Activated T-cell treated with anti-CD3 and anti-CD28 coated beads for 4 hours (primary cell): Measurements from ENCODE around the gene CYSLTR2.
A peak's percentile ranks its signal among the peaks of the same experiment; 100 is the strongest.

Experiments used
- DNase-seq: peaks from one replicate; pipeline ENCODE4 v3.0.0-alpha.2; 2020

Gene CYSLTR2

DNA sequence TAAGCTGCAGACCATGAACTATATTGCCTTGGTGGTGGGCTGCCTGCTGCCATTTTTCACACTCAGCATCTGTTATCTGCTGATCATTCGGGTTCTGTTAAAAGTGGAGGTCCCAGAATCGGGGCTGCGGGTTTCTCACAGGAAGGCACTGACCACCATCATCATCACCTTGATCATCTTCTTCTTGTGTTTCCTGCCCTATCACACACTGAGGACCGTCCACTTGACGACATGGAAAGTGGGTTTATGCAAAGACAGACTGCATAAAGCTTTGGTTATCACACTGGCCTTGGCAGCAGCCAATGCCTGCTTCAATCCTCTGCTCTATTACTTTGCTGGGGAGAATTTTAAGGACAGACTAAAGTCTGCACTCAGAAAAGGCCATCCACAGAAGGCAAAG, 53.7 kb downstream of the CYSLTR2 start:
- DNase-seq = no peak

GRCh38 chr13:48708764-48709163, 55.0 kb downstream of the CYSLTR2 start:
- DNase-seq = no peak

GRCh38 chr13:48709213-48709612, 55.5 kb downstream of the CYSLTR2 start:
- no peak for DNase-seq

GRCh38 chr13:48710160-48710559, 56.4 kb downstream of the CYSLTR2 start:
- DNase-seq = no peak

DNA sequence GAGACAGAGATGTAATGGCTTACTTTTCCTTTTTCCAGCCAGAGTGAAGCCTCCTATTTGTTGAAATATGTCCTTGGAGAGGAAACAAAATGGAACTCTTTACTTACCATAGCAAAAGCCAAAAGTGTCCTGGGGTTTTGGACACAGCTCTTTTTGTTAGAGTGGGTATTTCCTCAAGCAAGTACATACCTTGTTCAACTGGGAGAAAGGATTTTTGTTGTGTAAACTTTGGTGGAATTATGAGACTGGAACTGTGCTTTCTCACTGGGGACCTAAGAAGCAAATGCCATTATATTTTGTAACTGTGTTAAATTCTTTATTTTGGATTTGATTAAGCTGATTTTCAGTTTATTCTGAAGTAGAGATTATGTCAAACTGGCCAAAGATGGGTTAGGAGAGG, 58.4 kb downstream of the CYSLTR2 start:
- no peak for DNase-seq

DNA sequence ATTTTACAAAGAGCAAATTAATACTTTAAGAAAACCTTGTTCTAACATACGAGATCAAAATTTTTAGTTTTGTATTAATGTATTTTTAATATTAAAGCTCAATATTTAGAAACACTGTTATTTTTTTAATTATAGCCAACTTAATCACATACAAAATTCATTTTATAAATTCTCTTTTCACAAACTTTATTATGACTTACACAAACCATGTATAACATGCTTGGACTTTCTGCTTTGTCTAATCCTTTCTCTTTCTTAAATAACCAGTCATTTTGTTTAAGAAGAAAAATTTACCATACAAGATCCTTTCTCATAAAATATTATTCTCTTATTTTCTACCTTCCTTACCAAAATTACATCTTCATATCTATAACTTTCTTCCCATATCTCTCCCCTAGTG, 62.2 kb downstream of the CYSLTR2 start:
- no peak for DNase-seq

GRCh38 chr13:48720621-48721020, 66.9 kb downstream of the CYSLTR2 start:
- no peak for DNase-seq

DNA sequence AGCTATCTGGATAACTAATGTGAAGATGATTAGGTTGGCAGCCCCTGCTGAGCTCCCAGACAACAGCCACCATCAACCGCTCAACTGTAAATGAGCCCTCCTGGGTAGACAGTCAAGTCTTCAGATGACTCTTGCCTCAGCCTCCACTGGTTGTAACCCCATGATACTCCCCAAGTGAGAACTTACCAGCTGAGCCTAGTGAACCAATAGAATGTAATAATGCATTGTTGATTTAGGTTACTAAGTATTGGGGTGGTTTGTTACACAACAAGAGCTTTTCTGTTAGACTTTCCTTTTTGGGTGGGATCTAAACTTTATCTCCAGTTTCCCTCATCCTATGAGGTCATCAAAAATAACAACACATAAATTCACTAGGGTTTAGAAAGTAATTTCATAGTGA, 69.4 kb downstream of the CYSLTR2 start:
- no peak for DNase-seq

DNA sequence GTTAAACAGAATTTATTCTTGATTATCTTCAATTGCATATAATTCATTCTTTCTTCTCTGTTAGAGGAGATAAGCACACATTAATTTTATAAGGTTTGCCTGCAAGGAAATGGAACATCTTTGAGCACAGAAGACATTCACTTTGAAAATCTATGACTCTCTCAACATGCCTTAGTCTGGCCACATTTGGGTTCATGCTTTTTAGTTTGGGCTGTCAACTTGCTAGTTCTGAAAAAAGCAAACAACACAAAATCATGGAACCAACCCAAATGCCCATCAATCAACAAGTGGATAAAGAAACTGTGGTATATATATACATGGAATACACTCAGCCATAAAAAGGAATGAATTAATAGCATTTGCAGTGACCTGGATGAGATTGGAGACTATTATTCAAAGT, 71.5 kb downstream of the CYSLTR2 start:
- no peak for DNase-seq

GRCh38 chr13:48726711-48727110, 73.0 kb downstream of the CYSLTR2 start:
- no peak for DNase-seq

GRCh38 chr13:48727241-48728011, 73.7 kb downstream of the CYSLTR2 start:
- DNase-seq = no peak

GRCh38 chr13:48728226-48728625, 74.5 kb downstream of the CYSLTR2 start:
- no peak for DNase-seq

DNA sequence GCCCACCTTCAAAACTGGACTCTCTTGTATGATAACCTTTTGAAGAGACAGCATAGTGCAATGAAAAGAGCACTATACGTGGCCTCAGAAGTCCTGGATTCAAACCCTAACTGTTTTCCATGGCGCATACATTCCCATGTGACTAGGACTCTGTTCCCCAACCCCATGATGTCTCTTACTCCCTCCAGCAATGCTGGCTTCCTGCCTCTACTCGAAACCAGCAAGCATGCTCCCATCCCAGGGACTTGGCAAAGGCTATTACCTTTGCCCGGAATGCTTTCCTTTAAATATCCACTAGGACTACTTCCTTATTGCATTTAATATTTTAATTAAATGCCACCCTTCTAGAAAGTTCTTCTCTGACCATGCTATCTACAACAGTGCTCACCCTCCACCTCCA, 75.1 kb downstream of the CYSLTR2 start:
- DNase-seq = no peak

DNA sequence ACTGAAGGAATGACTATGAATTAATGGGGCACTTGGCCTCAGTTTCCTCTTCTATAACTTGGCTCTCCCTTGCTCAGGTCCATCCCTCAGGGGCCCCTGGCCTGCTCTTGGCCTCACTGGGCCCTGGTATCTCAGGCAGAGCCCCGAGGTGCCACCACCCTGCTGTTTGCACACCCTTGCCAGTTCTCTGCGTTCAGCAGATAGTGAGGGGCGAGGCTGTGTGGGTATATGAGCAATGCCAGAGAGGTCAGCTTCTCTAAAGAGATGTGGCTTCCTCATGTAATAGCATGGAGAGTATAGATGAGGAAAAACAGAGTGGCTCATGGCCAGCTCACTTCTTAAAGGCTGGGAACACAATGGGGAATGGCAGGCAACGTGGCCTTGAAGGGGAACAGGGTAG, 76.1 kb downstream of the CYSLTR2 start:
- DNase-seq = no peak

DNA sequence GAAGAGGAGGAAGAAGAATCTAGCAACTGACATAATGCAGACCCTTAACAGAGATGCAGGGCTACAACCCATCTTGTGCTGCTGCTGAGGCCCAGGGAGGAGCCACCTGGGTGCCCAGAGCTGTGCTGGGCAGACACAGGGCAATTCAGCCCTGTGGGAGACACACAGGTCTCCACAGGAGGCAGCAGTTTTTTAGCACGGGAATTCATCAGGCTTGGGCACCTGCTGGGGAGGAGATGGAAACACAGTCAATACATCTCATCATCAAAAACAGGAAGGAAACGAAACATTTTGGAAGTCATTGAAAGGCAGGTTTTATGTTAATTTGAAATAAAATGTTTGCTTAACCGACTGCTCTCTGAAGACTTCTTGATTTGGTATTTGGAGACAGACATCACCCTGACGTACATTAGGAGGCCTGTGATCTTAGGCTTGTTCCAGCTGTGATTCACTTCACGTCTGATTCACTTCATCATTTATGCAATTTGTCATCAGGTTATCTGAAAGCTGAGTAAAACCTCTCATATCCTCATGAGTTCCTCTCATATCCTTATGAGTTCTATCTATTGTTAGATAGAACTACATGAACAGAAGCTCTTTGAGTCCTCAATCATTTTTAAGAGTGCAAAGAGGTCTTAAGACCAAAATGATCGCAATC, 77.4 kb downstream of the CYSLTR2 start:
- DNase-seq = no peak

DNA sequence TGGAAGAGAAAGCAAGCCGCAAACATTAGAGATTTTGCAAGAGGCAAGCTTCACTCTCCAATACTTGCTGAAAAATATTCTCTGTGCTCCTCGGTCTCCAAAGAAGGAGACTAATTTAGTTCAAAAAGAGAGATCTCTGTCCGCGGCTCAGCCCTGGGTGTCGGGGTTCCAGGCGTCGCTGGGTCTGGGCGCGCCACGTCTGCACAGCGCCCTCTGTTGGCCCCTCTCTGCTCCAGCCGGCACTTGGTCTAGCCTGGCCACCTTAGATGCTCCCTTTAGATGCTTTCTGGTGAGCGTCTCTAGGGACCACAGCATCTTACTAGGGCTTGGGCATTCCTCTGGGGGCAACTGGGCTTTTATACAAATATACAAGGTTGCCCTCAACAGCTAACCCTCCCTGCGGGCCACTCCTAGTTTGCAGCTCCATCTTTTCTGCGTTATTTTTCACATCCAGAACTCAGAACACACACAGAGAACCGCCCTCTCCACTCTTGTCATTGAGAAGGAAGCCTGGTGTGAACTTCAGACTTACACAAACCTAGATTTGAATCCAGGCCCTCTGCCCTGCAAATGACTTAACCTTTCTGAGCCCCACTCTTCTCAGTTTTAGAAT, 78.3 kb downstream of the CYSLTR2 start:
- peak; percentile 45 for DNase-seq

DNA sequence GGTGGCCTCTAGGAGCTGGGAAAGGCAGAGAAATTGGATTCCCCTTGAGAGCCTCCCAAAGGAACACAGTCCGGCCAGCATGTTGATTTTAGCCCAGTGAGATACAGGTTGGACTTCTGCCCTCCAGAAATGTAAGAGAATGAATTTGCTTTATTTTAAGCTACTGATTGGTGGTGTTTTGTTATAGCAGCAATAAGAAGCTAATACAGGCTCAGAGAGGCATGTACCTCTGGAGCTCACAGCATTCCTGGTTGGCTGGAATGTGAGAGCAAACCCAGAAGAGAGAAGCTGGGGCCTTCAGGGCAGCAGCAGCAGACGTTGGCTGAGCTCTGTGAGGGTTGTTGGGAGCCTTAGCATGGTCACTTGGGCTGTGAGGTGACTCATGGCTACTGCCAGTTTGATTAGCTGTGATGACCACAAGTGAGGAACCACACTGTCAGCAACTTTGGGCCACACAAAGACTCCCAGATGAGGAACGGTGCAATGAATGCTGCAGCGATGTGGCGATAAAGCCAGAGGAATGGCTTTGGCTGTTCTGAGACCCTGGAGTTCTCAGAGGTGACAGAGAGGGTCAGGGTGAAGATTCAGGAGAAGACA, 80.1 kb downstream of the CYSLTR2 start:
- no peak for DNase-seq

- no peak for DNase-seq
Measured at GRCh38 chr13:48735571-48735970, 81.8 kb downstream of the CYSLTR2 start.

DNA sequence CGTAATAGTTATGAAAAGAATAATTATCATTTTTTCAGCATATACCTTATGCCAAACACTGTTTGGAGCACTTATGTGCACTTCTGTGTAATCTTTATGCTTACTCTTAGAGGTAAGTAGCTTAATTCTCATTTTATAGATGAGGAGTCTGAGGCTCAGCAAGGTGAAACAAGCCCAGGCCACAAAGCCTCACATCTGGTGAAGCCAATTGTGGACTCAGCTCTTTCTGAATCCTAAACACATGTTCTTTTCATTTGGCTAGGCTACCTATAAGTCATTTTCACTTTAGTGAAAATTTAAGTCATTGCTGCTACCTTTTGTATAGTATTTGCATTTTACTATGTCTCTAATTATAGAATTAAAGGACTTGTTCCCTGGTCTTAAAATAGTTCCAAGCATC, 84.0 kb downstream of the CYSLTR2 start:
- DNase-seq = no peak

DNA sequence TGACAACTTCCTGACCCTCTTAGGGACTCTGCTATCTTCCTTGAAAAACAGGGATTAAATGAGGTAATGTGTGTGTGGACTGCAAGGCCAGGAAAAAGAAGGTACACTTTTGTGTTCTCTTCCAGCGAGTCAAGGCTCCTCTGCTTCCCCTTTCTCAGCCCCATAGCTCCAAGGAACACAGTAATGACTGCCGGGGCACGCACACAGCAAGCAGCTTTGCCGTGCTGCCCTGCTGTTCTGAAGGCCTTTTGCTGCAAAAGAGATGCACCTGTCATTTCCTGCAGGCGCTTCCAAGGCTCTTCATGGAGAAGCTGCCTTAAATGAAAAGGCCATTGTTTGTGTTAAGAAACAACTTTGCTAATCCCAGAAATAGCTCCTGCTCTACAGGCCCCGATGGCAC, 84.6 kb downstream of the CYSLTR2 start:
- DNase-seq = no peak

DNA sequence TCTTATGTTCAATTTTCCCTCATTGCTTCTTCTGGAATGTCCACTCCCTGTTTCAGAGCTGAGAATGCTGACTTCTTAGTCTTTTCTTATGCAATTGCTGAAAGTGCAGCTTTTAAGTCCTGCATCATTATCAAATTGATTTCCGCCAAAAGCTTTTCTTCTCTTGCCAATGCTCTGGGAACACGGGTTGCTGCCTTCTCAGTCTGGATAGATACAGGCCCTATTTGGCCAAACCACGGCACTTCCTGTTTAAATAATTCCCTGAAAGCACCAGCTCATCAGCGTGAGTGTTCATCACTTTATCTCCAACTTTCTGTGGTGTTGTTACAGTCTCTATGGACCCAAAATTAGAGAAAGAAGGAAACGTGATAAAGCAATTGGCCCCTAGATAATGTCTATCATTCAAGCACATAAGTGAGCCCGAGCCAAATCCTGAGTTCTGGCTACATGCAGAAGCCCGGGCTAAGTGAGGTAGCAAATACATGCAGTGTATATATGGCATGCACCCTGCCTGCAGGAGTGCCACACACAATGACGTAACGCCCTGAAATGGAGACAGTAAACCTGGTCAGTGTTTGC, 85.7 kb downstream of the CYSLTR2 start:
- DNase-seq = no peak

DNA sequence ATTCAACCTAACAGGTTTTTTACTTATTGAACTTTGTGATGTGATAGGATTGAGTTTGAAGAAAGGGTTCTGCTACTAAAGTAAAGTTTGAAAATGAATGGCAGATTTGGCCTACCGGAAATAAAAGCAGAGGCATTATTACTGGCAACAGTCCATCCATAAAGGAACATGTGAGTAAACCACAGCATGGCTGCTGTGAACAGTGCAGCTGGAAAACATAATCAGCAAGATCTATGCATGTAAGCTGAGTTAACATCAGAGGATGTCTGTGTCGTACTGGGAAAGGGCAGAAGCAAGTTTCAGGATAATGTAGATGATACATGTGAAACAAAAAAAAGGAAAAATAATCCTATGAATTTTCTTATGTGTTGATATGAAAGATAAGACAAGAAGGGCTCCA, 87.6 kb downstream of the CYSLTR2 start:
- DNase-seq = no peak

DNA sequence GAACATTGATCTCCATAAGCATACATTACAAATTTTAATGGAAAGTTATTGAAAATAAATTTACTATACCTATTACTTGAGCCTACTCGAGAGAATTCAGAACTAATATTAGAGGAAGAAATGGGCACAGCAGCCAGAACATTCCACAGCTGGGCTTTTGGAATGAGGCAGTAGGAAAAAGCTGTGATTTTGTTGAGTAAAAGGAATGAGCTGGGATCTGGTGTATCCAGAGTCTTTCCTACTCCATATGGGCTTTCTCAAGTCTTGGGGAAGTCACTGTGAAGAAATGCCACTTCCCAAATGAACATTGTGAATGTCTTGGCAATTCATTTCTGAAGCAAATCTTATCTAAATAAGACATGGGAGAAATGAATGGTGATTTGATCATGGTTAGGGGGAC, 93.1 kb downstream of the CYSLTR2 start:
- DNase-seq = no peak

DNA sequence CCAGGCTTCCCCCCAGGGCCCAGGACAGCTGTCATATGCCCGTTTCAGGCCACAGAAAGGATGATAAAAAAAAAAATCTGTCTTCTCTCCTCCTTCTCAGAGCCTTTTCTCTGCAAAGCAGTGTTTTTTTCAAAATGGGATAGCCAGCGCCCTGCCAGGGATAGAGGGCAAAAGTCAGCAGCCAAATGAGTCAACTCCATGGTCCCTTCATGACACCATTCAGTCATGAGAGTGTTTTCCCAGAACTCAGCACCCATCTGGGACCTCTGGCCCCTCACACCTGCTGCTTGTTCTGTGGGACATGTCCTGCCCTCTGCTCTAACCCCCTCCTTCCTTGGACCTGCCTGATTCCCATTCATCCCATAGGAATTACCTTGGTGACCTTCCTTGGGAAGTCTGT, 95.0 kb downstream of the CYSLTR2 start:
- DNase-seq = no peak
